Stomach (tissue), 4 donors: ENCODE results near the gene ZNF277.

Experiments
- POLR2A ChIP-seq, 4 donors: fragments of 450-650 bp; IDR thresholded peaks; one replicate each; pipeline ENCODE4 v1.6.1; 2016; ENCODE audit warnings: antibody characterized with exemption in 4 of 4, control low read depth in 2 of 4, mild to moderate bottlenecking in 1 of 4, moderate library complexity in 1 of 4
- POLR2AphosphoS5 ChIP-seq, 3 donors: sonication (generic); formaldehyde crosslinking; IDR thresholded peaks; one replicate each; pipeline ENCODE4 v1.6.1; 2016; ENCODE audit warnings: antibody characterized with exemption in 3 of 3
- TF ChIP-seq, protein P1 (sequence below), 7 experiments: fragments of 450-650 bp in 4 of 7; fragments of 200-600 bp in 3 of 7; sonication (generic) in 3 of 7; IDR thresholded peaks; one replicate each; pipeline ENCODE4 v1.5.1; 2016 to 2019; ENCODE audit warnings: antibody characterized with exemption in 7 of 7, control low read depth in 2 of 7, mild to moderate bottlenecking in 1 of 7

DNA sequence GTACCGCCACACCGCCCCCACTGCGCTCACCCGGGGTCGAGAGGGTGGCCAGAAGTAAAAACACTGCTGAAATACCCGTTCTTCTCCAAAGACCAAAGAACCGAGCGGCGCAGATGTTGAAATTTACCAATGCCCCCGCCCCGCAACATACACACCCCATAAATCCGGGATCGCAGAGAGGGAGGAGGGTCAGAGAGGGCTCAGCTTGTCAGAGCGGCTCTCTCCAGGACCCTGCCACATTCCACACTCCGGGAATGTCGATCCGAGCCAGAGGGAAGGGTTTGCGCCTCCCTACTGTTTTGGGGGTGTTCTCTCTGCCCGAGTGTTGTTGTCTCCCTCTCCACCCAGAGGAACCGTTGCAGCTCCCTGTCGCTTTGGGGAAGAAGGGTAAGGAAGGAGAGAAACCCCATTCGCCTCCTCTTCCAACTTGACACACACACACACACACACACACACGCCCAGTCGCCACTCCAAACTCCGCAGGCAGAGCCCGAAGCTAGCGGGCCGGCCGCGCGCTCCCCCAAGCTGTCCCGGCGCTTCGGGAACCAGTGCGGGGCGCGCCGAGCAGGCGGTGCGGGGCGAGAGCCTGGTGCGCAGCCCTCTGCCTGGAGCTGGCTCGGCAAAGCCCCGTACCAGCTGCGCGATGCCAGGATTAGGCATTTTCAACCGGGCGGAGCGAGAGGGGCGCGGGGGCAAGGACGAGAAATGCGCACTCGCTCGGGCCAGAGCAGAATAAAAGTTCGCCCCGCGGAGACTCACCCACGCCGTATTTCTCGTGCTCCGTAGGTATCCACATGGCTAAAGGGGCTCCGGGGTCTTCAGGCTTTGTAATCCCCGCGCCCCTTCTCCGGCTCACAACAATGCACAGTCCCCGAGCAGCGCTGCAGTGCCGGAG is 905 bp upstream of the ZNF277 start:
- TF ChIP-seq, protein P1, sequence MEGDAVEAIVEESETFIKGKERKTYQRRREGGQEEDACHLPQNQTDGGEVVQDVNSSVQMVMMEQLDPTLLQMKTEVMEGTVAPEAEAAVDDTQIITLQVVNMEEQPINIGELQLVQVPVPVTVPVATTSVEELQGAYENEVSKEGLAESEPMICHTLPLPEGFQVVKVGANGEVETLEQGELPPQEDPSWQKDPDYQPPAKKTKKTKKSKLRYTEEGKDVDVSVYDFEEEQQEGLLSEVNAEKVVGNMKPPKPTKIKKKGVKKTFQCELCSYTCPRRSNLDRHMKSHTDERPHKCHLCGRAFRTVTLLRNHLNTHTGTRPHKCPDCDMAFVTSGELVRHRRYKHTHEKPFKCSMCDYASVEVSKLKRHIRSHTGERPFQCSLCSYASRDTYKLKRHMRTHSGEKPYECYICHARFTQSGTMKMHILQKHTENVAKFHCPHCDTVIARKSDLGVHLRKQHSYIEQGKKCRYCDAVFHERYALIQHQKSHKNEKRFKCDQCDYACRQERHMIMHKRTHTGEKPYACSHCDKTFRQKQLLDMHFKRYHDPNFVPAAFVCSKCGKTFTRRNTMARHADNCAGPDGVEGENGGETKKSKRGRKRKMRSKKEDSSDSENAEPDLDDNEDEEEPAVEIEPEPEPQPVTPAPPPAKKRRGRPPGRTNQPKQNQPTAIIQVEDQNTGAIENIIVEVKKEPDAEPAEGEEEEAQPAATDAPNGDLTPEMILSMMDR (IDR thresholded peaks at IDR 0.05), result no peak
- TF ChIP-seq POLR2A (IDR thresholded peaks at IDR 0.05) (no peak), POLR2AphosphoS5 (IDR thresholded peaks at IDR 0.05) (no peak)
